Measurements from ENCODE around the gene EPG5.

EPG5 gene

DNA sequence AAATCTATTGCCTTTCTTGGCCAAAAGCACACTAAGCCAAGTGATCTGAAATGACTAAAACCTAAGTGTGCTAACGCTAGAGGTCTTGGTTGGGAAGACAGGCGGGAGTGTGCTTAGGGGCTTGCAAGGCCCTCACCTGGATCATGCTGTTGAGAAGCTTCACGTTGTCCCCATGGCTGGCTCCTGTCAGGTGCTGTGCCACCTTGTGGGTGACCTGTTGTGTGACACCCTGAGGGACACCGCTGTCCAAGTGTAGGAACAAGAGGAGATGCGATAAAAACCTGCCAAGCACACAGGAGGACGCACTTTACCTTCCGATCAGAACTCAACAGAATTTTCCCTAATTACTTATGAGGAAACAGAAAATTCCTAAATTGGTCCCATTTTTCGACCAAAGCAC lies 50.8 kb downstream of the EPG5 start:
- no peak for FAIRE-seq

DNA sequence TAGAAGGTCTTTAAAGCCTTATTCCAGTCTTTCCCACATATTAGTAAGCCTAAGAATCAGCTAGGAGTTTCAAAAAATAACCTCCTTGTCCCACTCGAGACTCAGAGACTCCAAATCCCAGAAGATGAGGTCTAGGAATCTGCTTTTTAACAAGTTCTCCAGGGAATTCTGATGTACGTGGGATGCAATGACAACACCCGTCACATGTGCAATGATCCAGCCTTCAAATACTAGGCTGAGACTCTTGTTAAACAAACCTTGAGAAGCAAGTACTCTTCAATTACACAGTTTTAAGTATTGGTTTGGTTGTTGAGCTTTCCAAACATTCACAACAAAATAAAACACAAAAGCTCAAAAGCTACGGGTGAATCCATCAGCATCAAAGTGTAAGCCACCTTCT lies 53.9 kb downstream of the EPG5 start:
- FAIRE-seq, result no peak

DNA sequence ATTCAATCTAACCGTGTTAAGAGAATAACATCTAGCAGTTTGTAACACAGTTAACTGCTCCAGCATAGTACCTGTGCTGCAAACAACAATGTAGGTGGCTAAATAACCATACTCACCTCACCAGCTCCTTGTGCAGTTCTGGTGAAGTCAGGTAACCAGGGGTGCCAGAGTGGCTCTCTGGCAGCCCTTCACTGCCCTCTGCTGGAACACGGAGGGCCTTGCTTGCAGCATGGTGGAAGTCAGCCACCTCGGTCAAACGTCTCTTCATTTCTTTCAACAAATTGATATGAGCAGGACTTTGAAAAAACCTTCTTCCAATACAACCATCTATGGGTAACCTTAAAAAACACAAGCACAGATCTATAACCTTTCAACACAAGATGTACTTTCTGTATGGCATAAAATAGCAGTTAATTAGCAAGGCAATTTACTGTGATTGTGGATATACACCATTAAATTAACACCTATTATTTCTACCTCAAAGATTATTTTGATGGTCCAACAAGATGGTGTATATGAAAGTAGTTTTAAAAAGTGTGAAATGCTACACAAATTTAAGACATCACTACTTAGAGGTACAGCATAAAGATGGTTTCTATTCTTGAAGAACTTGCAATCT lies 56.6 kb downstream of the EPG5 start:
- FAIRE-seq, result peak; percentile 55

DNA sequence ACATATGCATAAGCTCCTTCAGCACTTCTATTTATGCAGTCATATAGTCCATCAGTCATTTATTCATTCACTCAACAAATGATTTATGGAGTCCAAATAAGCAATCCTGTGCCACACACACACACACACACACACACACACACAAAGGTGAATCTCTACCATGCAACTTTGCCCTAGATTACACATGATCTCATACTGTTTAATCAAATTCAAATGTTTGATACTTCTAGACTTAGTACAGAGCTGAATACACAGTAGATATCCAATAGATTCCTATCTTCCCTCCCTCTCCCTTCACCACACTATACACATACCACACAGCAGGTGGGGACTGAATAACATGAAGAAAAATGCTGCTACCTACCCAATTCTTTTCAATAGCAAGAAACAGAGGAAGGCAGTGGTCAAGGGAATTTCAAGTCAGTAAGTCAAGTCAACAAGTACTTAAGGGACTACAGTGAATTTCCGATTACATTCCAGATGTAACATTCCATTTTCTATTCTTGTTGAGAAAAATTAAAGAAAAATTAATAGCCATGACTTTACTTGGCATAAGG lies 65.4 kb downstream of the EPG5 start:
- FAIRE-seq, result no peak

GRCh38 chr18:45900623-45901022 lies 66.5 kb downstream of the EPG5 start:
- no peak for FAIRE-seq

- FAIRE-seq, result no peak
Observed at GRCh38 chr18:45896991-45897390, 70.1 kb downstream of the EPG5 start.

- no peak for FAIRE-seq
Observed at GRCh38 chr18:45896452-45896851, 70.7 kb downstream of the EPG5 start.

DNA sequence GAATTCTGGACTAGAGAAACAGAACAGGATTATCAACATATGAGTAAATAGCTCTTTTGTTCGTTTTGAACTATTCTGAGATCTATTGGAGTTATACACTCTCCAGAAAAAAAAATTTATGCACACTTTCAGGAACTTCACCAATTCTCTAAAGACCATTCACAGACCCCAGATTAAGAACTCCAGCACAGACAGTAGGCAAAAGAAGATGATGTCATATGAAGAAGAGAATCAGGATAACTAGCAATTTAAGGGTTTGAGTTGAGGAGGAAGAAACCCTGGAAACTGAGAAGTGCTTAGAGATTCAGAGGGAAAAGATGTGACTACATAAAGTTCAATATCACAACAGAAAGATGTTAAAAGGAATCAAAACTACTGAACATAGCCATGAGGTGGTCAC lies 71.8 kb downstream of the EPG5 start:
- no peak for FAIRE-seq

DNA sequence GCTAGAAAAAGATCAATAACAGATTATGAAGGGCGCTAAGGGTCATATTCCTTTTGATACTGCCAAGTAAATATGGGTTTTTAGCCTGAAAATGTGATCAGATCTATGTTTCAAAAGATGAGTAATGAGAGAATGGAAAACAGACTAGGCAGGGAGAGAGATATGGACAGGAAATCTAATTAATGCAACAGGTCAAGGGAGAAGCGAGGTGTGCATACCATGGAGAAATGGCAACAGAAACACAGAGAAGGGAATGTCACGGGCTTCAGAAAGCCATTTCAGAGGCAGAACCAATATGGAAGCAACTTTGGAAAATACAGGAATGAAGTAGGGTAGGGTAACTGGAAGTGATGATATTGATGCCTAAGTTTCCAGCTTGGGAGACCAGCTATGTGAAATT lies 72.3 kb downstream of the EPG5 start:
- FAIRE-seq, result no peak

DNA sequence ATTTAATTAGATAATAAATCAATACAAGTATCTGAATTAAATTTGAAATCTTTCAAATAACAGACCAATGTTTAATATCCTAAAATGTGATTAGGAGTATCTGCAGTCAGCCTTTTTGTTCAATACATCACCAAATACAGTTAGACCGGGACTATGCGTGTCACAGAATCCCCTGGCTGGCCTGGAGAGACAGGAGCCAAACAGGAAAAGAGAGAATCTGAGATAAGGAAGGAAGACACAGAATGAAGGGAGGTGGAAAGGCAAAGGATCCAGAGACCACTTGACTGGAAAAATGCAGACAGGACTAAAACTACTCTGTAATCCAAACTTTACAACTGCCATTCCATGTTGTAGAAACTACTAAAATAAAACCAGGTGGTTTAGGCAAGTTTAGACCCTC lies 75.3 kb downstream of the EPG5 start:
- no peak for FAIRE-seq

- no peak for FAIRE-seq
Observed at GRCh38 chr18:45890606-45891005, 76.5 kb downstream of the EPG5 start.

DNA sequence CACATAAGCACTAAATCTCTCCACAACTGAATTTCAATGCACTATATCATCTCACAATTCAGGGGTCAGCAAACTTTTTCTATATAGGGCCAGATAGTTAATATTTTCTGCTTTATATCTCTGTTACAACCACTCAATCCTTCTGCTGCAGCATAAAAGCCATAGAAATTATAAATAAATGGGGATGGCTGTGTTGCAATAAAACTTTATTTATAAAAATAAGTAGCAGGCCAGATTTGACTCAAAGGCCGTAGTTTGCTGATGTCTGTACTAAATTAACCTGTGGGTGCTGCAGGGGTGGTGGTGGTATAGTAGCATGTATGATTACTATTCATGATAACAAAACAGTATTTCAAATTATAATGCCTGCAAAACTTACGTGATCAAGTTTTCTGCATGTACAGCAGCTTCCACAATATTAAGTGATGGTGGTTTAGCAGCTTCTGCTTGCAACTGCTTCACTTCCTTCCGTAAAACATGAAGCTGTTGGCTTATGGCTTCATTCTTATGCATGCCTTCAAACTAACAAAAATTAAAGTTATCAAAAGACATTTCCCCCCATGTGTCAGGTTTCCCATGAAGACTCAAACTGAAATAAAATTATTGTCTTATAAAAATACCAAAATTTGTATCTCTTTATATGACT lies 77.6 kb downstream of the EPG5 start:
- no peak for FAIRE-seq

DNA sequence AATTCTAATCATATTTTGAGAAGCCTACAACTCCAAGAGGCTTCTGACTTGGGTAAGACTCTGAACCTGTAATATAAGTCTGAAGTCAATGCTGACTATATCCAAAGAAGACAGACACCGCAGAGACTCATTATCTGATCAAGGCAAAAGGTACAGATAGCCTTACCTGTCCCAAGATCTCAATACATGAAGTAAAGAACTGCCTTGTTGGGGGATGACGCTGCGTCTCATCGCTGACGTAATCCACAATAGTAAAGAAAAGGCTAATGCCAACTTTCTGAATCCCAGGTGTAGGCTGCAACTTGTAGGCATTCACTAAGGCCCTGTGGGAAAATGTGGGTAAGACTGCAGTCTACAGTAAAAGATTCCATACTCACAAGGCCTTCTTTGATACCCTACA lies 79.5 kb downstream of the EPG5 start:
- no peak for FAIRE-seq

GRCh38 chr18:45880876-45881558 lies 86.1 kb downstream of the EPG5 start:
- FAIRE-seq, result no peak

GRCh38 chr18:45879681-45880655 lies 87.2 kb downstream of the EPG5 start:
- no peak for FAIRE-seq

- no peak for FAIRE-seq
Observed at GRCh38 chr18:45877403-45877802, 89.7 kb downstream of the EPG5 start.

- FAIRE-seq, result no peak
Observed at GRCh38 chr18:45876161-45876560, 91.0 kb downstream of the EPG5 start.

- no peak for FAIRE-seq
Observed at GRCh38 chr18:45874491-45875184, 92.5 kb downstream of the EPG5 start.

DNA sequence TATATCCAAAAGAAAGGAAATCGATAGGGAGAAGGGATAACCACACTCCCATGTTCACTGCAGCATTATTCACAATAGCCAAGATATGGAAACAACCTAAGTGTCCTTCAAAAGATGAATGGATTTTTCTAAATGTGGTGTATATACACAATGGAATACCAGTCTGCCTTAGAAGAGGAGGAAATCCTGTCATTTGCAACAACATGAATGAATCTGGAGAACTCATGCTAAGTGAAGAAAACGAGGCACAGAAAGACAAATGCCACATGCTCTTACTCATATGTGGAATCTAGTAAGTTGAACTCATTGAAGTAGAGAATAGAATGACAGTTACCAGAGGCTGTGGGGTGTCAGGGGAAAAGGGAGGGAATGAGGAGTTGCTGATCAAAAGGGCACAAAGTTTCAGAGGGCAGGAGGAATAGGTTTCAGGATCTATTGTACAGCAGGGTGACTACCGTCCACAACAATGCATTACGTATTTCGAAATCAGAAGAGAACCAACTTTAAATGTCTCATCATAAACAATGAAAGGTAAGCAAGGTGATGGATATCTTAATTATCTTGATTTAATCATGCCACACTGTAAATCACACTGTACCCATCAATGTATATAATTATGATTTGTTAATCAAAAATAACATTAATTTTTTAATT lies 95.6 kb downstream of the EPG5 start:
- no peak for FAIRE-seq

GRCh38 chr18:45870419-45870818 lies 96.7 kb downstream of the EPG5 start:
- FAIRE-seq, result no peak

GRCh38 chr18:45865466-45865865 lies 101.7 kb downstream of the EPG5 start:
- FAIRE-seq, result no peak

DNA sequence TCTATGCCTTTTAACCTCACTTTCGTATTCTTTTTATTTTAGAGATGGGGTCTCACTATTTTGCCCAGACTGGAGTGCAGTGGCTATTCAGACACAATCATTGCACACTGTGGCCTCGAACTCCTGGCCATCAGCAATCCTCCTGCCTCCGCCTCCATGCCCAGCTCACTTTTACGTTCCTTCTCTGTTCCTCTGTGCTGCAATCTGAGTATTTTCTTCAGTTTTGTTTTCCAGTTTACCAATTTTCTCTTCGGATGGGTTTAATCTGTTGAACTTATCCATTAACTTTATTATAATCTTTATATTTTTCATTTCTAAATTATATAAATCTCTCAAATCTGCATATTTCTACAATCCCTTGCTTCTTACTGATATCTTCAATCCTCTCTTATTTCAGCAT lies 103.0 kb downstream of the EPG5 start:
- FAIRE-seq, result no peak
